ENCODE data around the gene ALPK1. TPM values are rescaled to one million over a fixed set of nuclear protein-coding genes. Genes with fewer than 3 reads are reported as not detected.

The ALPK1 gene
- total and polyA plus RNA-seq, 11 donors = 1.3 to 21.7 (median 3.2) TPM

DNA sequence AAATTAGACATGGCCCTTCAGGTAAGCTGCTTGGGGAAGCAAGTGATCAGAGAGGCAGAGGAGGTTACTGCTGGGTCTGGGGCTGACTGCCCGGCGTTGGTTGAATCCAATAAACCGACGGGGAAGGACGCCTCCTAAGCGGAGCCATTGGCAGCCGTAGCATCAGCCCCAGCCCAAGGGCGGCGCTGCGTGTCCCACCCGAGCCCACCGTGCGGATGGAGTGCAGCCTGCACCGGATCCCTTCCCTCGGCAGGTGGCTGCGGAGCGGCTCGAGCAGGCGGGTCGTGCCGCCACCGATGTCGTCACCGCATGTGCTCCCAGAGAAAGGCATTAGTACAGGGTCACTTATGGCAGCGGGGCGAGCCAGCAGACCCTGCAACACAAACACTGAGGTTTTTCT is 82.1 kb downstream of the ALPK1 start:
- ATAC-seq (peak in 1 of 4 donors; percentile 36), DNase-seq (no peak)
- Histone ChIP-seq H3K4me1 (peaks cover 0 to 6% (median 0%) of the 10 kb centered on the region in 12 donors), H3K4me3 (no peak overlapping the region), H3K27ac (no peak overlapping the region), H3K36me3 (peaks cover 0 to 58% (median 14%) of the 10 kb centered on the region in 9 donors), H3K27me3 (peaks cover 0 to 4% (median 0%) of the 10 kb centered on the region in 9 donors), H3K9me3 (peaks cover 0 to 4% (median 0%) of the 10 kb centered on the region in 12 donors)
- TF ChIP-seq POLR2A (IDR thresholded peaks at IDR 0.05) = no peak
- TF ChIP-seq, protein P1, sequence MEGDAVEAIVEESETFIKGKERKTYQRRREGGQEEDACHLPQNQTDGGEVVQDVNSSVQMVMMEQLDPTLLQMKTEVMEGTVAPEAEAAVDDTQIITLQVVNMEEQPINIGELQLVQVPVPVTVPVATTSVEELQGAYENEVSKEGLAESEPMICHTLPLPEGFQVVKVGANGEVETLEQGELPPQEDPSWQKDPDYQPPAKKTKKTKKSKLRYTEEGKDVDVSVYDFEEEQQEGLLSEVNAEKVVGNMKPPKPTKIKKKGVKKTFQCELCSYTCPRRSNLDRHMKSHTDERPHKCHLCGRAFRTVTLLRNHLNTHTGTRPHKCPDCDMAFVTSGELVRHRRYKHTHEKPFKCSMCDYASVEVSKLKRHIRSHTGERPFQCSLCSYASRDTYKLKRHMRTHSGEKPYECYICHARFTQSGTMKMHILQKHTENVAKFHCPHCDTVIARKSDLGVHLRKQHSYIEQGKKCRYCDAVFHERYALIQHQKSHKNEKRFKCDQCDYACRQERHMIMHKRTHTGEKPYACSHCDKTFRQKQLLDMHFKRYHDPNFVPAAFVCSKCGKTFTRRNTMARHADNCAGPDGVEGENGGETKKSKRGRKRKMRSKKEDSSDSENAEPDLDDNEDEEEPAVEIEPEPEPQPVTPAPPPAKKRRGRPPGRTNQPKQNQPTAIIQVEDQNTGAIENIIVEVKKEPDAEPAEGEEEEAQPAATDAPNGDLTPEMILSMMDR (IDR thresholded peaks at IDR 0.05) = no peak
- 39 to 61% (median 54%) methylated on average over 21 to 26 of the region's 26 CpGs for WGBS, 4 donors
- intact Hi-C loops (cut with DNase I) = no loop called here

- Histone ChIP-seq H3K9me3 (no peaks in the 10 kb centered on the region), H3K4me1 (peaks cover 0 to 6% (median 0%) of the 10 kb centered on the region in 12 donors), H3K4me3 (no peak overlapping the region), H3K36me3 (peaks cover 0 to 58% (median 14%) of the 10 kb centered on the region in 9 donors), H3K27ac (no peak overlapping the region), H3K27me3 (peaks cover 0 to 4% (median 0%) of the 10 kb centered on the region in 9 donors)
- intact Hi-C loops (cut with DNase I) = no loop called here
- WGBS, 4 donors = 83 to 93% (median 85%) methylated on average over 6 of the region's 6 CpGs
- ATAC-seq = no peak
- no peak for DNase-seq
- no peak for TF ChIP-seq POLR2A (IDR thresholded peaks at IDR 0.05)
- TF ChIP-seq, protein P1 (IDR thresholded peaks at IDR 0.05) = no peak
These were observed 85.0 kb downstream of the ALPK1 start for GRCh38 chr4:112381996-112382692.

DNA sequence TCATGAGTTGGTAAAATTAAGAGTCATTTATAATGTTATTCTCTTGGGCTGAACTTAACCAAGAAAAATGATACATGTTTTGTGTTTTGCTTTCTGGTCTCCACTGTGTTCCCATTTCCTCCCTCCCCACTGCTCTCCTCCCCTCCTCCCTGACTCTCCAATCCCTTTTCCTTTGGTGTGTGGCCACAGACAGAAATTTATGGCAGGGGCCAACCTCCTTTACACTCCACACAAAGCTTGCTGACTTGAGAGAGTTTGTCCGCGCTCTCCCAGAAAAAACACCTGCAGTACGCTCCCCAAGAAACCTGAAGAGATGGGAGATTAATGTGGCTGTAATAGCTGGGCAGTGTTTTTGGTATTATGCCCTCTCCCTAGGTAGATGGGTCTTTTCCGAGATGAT is 88.9 kb downstream of the ALPK1 start:
- no peak overlapping the region for H3K4me3 ChIP-seq
- no peaks in the 10 kb centered on the region for H3K27me3 ChIP-seq
- no peak for DNase-seq
- H3K36me3 ChIP-seq = peaks cover 0 to 25% (median 8%) of the 10 kb centered on the region in 9 donors
- intact Hi-C loops (cut with DNase I) = no loop called here
- WGBS, 4 donors = 94 to 99% (median 98%) methylated on average over 4 of the region's 4 CpGs
- no peaks in the 10 kb centered on the region for H3K9me3 ChIP-seq
- no peak for TF ChIP-seq POLR2A (IDR thresholded peaks at IDR 0.05)
- TF ChIP-seq, protein P1 (IDR thresholded peaks at IDR 0.05) = no peak
- ATAC-seq = no peak
- no peak overlapping the region for H3K27ac ChIP-seq
- no peaks in the 10 kb centered on the region for H3K4me1 ChIP-seq

DNA sequence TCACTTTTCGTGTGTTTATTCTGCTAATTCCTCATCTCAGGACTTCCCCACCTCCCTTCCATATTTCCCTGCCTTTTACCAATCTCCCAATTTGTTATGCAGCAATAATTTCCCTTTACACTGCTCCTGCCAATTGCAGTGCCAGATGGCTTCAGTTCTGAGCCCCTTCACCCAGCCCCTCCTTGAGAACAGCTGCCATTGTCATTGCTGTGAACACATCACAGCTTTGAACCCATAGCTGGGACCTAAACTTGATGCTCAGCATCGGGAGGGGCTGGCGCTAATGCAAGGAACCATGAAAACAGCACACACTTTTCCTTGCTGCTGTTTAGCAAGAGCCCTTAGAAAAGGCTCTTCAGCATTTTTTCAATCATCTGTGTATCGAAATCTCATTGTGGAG is 104.9 kb downstream of the ALPK1 start:
- no peak overlapping the region for H3K27ac ChIP-seq
- no peaks in the 10 kb centered on the region for H3K4me1 ChIP-seq
- DNase-seq = no peak
- peaks cover 0 to 17% (median 0%) of the 10 kb centered on the region in 9 donors for H3K36me3 ChIP-seq
- H3K4me3 ChIP-seq = no peak overlapping the region
- ATAC-seq = no peak
- intact Hi-C loops (cut with DNase I) = no loop called here
- no peak for TF ChIP-seq POLR2A (IDR thresholded peaks at IDR 0.05)
- TF ChIP-seq, protein P1 (IDR thresholded peaks at IDR 0.05) = no peak
- no peaks in the 10 kb centered on the region for H3K27me3 ChIP-seq
- no peaks in the 10 kb centered on the region for H3K9me3 ChIP-seq
- 68 to 74% (median 69%) methylated on average over 4 of the region's 4 CpGs for WGBS, 4 donors
